PFSK-1 (cell line): ENCODE data around the gene LRRTM2.

Experiments used
- FOXP2 ChIP-seq: optimal IDR thresholded peaks from 2 replicates; pipeline ENCODE3; 2011; ENCODE audit warnings: borderline replicate concordance, control low read depth, inconsistent platforms; ENCODE audit not compliant: insufficient read depth; ENCODE audit errors: extremely low read length, extremely low read depth
- POLR2AphosphoS5 ChIP-seq: IDR thresholded peaks from 2 replicates; pipeline ENCODE4 v1.6.1; 2012; ENCODE audit warnings: low read depth, mild to moderate bottlenecking, control low read depth, low read length, moderate library complexity
- SIN3A ChIP-seq: IDR thresholded peaks from 2 replicates; pipeline ENCODE4 v1.6.1; 2012; ENCODE audit warnings: mild to moderate bottlenecking, low read length, moderate library complexity, borderline replicate concordance; ENCODE audit not compliant: insufficient read depth
- TAF1 ChIP-seq: IDR thresholded peaks from 2 replicates; pipeline ENCODE4 v1.6.1; 2012; ENCODE audit warnings: low read length, control low read depth, borderline replicate concordance; ENCODE audit not compliant: insufficient read depth
- TF ChIP-seq, protein P1 (sequence below), 2 experiments: IDR thresholded peaks; 2 replicates each; pipeline versions ENCODE4 v1.6.1 to v1.8.0; 2011 to 2012; ENCODE audit warnings: low read depth in 2 of 2, low read length in 2 of 2, control low read depth in 1 of 2, inconsistent platforms in 1 of 2, mild to moderate bottlenecking in 1 of 2, moderate library complexity in 1 of 2; ENCODE audit not compliant: insufficient read depth in 1 of 2

Gene LRRTM2

DNA sequence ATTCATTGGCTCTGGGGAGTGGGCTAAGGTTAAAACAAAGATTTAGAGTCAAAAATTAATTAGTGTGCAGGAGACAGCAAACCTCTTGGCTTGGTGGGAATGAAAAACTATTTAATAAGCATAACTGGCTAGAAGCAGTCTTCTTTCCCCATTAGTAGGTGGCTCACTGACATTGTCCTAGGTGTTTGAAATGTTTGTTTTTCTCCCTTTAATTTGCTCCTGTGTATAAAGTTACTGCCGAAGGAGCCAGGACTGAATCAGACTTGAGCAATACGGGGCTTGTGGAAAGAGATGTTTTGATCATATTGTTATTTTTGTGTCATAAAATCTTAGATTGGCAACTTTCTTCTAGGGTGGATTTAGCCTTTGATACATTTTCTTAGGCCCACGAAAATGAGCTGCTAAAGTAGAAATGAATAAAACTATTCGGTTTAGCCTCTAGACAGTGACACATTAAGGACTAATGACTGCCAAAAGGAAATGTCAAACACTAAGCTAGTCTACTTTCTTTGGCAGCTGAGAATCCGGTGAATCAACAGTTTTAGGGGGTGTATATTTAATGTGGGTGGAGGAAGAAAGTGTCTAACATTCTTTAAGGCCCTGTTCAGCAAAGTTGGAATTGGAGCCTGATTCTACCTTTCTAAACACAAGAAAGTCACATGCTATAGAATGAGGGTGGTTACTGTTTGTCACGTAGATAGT is 30.2 kb downstream of the LRRTM2 start:
- TF ChIP-seq, protein P1, sequence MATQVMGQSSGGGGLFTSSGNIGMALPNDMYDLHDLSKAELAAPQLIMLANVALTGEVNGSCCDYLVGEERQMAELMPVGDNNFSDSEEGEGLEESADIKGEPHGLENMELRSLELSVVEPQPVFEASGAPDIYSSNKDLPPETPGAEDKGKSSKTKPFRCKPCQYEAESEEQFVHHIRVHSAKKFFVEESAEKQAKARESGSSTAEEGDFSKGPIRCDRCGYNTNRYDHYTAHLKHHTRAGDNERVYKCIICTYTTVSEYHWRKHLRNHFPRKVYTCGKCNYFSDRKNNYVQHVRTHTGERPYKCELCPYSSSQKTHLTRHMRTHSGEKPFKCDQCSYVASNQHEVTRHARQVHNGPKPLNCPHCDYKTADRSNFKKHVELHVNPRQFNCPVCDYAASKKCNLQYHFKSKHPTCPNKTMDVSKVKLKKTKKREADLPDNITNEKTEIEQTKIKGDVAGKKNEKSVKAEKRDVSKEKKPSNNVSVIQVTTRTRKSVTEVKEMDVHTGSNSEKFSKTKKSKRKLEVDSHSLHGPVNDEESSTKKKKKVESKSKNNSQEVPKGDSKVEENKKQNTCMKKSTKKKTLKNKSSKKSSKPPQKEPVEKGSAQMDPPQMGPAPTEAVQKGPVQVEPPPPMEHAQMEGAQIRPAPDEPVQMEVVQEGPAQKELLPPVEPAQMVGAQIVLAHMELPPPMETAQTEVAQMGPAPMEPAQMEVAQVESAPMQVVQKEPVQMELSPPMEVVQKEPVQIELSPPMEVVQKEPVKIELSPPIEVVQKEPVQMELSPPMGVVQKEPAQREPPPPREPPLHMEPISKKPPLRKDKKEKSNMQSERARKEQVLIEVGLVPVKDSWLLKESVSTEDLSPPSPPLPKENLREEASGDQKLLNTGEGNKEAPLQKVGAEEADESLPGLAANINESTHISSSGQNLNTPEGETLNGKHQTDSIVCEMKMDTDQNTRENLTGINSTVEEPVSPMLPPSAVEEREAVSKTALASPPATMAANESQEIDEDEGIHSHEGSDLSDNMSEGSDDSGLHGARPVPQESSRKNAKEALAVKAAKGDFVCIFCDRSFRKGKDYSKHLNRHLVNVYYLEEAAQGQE (IDR thresholded peaks at IDR 0.05; ENCODE audit: insufficient read depth in 1 of 2, low read depth in 2 of 2, low read length in 2 of 2) = no peak
- TF ChIP-seq TAF1 (no peak), FOXP2 (no peak), SIN3A (no peak), POLR2AphosphoS5 (no peak)

GRCh38 chr5:138844125-138844461 is 31.0 kb downstream of the LRRTM2 start:
- TF ChIP-seq SIN3A (no peak), TAF1 (no peak), FOXP2 (no peak), POLR2AphosphoS5 (no peak)
- TF ChIP-seq, protein P1 (IDR thresholded peaks at IDR 0.05; ENCODE audit: insufficient read depth in 1 of 2, low read depth in 2 of 2, low read length in 2 of 2) = no peak

DNA sequence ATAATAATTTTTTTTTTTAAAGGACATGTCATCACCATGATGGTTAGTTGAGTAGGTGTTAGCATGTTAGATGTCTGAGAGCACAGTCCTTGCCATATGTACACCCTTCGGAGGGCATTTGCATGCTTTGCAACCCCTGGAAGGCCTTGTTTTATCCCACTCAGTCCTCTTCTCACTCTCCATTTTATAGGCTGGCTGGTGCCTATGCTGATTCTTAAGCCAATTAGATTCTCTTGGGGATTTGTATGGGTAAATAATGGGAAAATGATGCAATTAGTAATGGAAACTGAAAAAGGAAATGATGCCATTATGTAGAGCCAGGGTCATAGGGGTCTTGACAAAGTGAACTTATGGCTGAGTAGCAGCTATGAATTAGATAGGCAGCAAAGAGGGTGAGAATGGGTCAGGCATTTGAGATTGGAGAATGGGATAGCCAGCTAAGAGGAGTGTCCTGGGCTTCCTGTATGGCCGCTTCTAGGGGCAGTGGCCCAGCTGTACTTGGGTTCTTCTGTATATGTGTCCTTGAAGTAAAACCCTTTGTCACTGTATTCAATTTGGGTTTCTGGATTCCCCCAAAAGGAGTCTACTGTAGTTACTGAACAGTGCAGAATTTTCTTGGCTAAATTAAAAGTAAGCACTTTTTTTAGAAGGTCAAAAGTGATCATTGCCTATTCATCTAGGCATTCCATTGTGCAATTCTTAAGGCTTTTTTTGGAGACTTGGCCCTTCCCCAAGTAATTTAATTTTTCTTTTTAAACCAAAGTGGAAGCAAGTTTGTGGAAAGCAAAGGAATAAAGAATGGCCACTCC is 31.6 kb downstream of the LRRTM2 start:
- no peak for TF ChIP-seq POLR2AphosphoS5
- TF ChIP-seq SIN3A = no peak
- no peak for TF ChIP-seq TAF1
- TF ChIP-seq, protein P1 (IDR thresholded peaks at IDR 0.05; ENCODE audit: insufficient read depth in 1 of 2, low read depth in 2 of 2, low read length in 2 of 2) = no peak
- no peak for TF ChIP-seq FOXP2

DNA sequence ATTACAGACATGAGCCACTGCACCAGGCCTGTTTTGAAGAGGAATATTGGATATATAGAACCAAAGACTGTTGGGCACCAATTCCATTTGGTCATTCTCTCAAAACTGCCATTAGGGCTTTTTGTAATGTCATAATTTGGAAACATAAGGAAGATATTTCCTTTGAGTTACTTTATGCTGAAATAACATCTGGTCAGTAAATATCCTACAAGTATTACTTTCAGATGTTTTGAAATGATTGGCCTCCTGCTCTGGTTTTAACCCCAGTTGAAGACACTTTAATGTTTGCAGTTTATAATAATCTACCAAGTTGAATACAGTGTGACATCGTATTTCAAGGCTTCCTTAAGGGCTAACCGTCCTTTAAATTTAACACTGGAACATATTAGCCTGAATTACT is 33.6 kb downstream of the LRRTM2 start:
- TF ChIP-seq POLR2AphosphoS5 = no peak

- TF ChIP-seq, protein P1 (IDR thresholded peaks at IDR 0.05; ENCODE audit: insufficient read depth in 1 of 2, low read depth in 2 of 2, low read length in 2 of 2) = no peak
- TF ChIP-seq SIN3A (no peak), POLR2AphosphoS5 (no peak), FOXP2 (no peak), TAF1 (no peak)
These were observed 35.0 kb downstream of the LRRTM2 start for GRCh38 chr5:138840103-138840502.
